A204.1 (cell line): ENCODE results near the gene METRN.
"Not testable (repeated sequence)": the region's sequence is repeated elsewhere in the genome, so short reads cannot be mapped to it uniquely, and the experiment has no call there.

Experiments
- FAIRE-seq: peaks from 2 replicates; lab custom pipeline; 2012; peaks lifted over from hg19 to GRCh38; lab: Jason Lieb, UNC

The METRN gene

DNA sequence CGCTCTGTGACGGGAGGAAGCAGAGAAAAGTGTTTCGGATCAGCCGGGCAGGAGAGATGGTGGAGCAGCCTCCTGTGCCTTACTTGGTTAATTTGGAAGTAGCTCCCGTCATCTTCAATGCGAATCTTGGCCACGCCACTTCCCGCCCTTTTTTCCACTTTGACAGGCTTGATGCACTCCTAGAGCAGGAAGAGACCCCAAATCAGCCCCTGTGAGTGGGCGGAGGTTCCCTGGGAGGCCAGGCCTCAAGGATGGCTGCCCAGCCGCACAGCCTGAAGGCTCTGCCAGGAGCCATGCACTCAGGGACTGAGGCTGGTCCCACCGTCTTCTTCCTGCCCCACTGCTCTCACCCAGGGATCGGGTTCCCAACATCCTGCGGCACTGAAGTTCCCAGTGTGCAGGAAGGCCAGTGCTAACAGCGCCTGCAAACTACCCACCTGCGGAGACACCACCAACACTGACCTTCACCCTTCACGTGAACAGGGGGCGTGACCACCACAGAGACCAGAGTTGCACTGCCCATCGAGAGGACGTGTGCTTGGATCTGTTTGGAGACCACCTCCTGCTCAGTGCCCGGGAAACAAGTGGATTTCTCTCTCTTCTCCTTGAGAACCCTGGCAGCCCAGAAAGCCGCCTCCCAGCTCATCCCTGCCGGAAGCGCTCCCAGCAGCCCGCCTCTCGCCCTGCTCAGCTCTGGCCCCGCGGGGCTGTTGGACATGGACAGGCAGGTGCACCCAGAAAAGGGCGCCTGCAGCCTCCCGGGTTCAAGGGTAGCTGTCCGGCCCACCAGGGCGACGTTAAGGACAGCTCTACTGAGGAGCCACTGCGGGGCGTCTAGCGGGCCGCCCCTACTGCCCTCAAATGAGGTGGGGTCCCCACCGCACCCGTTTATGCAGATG is 24.9 kb downstream of the METRN start:
- FAIRE-seq = no peak

DNA sequence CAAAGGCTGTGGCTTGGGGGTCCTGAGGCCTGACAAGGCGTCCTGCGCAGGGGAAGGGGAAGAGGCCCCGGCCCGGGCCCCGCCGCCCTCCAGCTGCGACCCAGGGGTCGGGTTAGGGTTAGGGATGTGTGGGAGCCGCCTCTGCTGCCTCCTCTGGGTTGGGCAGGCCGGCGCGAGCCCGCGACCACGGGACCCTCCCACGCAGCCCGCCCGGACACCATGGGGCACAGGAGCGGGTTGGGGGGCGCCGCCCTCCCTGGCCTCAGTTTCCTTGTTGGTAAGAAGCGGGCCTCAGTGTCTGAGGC is 25.5 kb downstream of the METRN start:
- no peak for FAIRE-seq

DNA sequence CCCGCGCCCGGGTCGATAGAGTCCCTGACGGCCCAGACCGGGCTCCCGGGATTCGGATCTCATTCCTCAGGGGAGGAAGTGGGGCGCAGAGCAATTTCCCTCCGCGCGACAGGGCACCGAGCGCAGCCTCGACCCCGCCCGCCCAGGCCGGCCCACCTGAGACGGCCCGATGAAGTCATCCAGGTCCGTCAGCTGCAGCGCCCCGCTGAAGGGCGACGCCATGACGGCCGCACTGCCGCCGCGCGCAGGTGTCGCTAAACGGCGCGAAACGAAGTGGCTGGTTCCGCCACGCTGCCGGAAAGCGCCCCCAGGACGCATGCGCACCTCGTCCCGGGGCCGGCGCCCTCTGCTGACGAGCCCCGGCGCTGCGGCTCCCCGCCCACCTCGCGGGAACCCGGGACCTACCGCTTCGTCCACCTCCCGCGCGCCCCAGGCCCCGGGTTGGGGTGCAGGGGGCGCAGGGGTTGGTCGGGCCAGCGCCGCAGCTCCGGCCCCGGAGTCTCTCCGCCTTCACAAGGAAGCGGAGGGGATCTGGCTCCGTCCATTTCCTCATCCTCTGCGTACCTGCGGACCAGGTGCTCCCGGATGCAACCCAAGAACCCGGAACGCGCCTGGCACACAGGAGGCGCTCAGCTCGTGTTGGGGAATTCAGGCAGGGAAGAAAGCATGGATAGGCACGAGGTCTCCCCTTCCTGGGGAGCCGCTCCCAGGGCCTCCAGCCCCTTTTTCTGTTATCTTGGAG is 26.0 kb downstream of the METRN start, which contains the start of gene CIAO3:
Gene CIAO3 (minus strand): TSS at position 234 of the 742 bp plus-strand sequence. CDS start 12 bp downstream, at position 222.
- FAIRE-seq = no peak

GRCh38 chr16:741986-742629 is 27.2 kb downstream of the METRN start:
- no peak for FAIRE-seq

- FAIRE-seq = not testable (repeated sequence)
Measured at GRCh38 chr16:742894-743293, 28.0 kb downstream of the METRN start.

- no peak for FAIRE-seq
Measured at GRCh38 chr16:743794-744500, 29.0 kb downstream of the METRN start.

DNA sequence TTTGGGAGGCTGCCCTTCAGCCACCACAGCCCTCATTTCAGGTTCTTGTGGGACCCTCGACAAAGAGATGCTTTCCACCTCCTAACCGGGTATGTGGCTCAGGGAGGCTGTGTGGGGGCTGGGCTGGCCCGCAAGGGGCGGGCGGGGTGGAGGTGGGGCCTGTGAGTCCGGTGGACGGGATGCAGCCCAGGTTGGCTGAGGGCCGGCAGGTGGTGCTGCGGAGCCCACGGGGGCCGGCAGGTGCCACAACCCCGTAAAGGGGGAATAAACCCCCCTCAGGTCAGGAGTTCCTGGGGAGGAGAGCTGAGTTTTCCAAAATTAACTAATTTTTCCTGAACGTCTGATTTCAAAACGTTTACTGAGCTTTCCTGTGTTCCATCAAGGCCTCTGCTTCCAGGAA is 30.8 kb downstream of the METRN start:
- no peak for FAIRE-seq

- FAIRE-seq = no peak
Measured at GRCh38 chr16:746637-747036, 31.7 kb downstream of the METRN start.

DNA sequence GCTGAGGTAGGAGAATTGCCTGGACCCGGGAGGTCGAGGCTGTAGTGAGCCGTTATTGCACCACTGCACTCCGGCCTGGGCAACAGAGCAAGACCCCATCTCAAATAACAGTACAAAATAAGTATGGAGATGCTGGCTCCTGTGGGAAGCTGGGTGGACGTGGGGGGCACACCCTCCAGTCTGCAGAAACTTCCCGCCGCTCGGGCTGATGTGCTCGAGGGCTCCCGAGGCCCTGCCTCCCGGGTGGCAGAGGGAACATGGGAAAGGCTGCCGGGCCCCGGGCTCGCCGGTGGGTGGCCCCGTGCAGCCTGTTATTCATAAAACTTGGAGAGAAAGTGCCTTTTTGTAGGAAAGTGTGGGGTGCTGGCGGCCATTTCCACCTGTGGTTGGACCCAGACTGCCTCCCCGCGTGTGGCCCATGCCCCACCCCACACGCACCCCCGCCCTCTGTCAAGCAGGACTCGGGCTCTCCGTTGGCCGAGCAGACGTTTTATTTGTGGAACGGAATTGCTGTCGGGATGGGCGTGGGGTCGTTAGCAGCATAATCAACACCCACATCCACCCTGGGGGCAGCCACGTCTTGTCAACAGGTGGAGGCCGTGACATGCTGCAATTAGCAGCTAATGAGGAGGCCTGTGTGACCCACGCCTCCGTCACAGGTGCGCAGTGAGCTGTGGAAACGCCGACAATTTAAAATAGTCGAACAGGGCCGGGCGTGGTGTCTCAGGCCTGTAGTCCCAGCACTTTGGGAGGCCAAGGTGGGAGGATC is 33.2 kb downstream of the METRN start:
- no peak for FAIRE-seq

DNA sequence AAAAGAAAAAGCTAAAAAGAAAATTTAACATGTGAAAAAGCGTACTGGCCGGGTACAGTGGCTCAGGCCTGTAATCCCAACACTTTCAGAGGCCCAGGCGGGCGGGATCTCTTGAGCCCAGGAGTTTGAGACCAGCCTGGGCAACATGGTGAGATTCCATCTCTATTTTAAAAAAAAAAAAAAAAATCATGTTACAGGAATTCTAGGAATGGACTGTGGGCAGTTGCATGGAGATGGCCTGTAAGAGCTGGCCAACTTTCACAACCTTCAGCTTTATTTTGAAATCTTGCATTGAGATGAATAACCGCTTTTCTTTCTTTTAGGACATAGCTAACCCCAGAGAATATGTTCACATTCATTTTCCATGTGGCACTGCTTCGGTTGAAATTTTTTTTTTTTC is 34.1 kb downstream of the METRN start:
- no peak for FAIRE-seq

DNA sequence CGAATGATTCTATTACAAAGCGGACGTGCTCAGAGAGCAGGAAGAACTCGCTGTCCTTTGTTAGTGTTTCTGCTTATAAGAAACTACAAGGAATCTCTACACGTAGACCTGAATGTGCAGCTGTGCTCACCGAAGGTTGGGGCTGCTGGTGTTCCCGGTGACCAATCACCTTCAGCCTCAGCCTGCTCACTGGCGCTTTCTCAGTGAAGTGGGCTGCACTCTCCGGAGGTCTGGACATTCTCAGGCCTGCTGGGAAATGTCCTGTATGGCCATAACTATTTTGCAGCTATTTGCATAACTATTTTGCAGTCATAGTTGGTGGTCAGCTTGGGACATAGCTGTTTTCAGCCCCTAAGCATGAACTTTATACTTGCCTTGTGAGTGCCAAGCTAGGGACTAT is 35.6 kb downstream of the METRN start:
- no peak for FAIRE-seq

GRCh38 chr16:751152-752006 is 36.5 kb downstream of the METRN start:
- FAIRE-seq = no peak

- FAIRE-seq = no peak
Measured at GRCh38 chr16:752007-752312, 37.0 kb downstream of the METRN start.

DNA sequence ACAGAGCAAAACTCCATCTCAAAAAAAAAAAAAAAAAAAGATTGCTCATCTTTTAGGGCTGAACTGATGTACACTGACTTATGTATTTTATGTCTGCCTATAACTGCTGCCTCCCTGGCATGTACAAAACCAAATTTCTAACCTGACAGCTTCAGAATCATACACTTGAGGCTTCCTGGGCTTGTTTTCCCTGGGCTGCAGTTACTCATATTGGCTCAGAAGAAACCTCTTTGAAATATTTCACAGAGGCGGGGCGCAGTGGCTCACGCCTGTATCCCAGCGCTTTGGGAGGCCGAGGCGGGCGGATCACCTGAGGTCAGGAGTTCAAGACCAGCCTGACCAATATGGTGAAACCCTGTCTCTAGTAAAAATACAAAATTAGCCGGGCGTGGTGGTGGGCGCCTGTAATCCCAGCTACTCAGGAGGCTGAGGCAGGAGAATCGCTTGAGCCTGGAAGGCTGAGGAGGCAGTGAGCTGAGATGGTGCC is 39.2 kb downstream of the METRN start:
- FAIRE-seq = not testable (repeated sequence)

DNA sequence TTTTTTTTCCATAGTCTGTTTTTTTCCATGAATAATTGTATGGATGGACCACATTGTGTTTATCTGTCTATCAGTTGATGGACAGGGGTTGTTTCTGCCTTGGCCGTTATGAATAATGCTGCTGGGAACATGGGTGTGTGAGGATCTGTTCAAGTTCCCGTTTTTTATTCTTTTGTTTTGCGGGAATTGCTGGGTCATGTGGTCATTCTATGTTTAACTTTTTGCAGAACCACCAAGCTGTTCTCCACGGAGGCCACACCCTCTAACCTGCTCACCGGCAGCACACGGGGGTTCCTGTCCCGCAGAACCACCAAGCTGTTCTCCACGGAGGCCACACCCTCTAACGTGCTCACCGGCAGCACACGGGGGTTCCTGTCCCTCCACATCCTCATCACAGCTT is 39.7 kb downstream of the METRN start:
- no peak for FAIRE-seq

DNA sequence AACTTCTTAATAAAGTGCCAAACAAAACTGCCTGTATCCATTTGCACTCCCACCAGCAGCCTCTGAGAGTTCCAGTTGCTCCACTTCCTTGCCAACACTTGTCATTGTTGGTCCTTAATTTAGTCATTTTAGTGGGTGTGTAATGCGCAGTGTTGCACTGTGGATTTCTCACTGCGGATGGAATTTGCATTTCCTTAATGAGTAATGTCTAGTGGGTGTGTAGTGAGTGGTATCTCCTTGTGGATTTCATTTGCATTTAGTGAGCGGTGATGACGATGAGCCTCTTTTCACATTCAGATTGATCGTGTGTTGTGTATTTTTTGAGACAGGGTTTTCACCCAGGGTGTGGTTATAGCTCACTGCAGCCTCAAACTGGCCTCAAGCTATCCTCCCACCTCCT is 41.5 kb downstream of the METRN start:
- no peak for FAIRE-seq

GRCh38 chr16:759110-759910 is 44.4 kb downstream of the METRN start:
- FAIRE-seq = no peak

DNA sequence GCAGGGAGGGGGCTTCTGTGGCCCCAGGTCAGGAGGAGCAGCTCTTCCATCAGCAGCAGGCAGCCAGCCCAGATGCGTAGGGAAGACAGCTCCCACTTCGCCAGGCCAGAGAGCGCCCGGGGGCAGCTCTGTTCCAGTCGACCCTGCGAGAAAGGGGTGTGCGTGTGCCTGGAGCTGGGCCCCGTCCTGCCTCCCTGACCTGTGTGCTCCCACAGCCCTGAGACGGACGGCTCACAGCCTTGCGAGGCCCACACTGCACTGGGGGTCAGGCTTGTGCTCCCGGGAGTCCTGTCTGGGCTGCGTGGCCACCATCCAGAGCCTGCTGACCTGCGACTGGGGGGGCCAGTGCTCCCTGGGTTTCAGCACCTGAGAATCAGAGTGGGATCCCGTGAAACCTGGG is 45.1 kb downstream of the METRN start:
- FAIRE-seq = no peak

DNA sequence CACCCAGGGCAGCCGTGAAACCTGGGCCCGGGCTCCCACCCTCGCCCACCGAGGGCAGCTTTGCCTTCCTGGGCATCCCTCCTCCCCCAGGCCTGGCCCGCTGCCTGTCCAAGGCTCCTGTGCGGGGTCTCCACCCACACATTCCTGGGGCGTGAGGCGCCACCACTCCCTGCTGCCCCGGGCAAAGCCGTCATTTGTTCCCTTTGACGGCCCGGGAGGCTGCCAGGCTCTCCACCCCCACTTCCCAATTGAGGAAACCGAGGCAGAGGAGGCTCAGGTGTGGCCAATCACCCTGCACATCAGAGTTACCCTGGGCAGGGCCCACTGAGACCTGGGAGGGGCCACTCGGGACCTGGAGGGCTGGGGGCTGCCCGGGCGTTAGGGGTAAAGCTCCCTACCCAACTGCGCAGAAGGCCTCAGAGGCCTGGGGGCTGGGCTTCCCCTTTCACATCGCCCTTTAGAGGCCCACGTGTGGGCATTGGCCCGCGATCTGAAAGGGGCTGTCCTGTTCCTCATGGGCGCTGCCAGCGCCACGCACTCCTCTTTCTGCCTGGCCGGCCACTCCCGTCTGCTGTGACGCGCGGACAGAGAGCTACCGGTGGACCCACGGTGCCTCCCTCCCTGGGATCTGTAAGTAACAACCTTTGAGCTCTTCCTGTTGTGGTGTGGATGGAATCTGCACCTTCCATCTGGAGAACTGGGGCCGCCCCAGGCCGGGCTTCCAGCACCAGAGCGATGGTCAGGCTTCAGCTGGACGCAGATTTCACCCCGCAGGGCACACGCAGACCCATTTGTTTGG is 45.8 kb downstream of the METRN start, which contains the start of gene MSLN:
Gene MSLN (plus strand): TSS at position 190 of the 799 bp plus-strand sequence. CDS start 1,947 bp downstream, outside the sequence.
- FAIRE-seq = no peak
